ENCODE data around the gene CEP120. TPM values are rescaled to one million over a fixed set of nuclear protein-coding genes. Genes with fewer than 3 reads are reported as not detected.
"Not testable (repeated sequence)": the region's sequence is repeated elsewhere in the genome, so short reads cannot be mapped to it uniquely, and the experiment has no call there.

Gene CEP120
- total and polyA plus RNA-seq, 8 donors: 4.0 to 12.7 (median 9.4) TPM

- no peaks in the 10 kb centered on the region for H3K4me1 ChIP-seq
- intact Hi-C loops (cut with DNase I): no loop called here
- H3K27ac ChIP-seq: no peak overlapping the region
- ATAC-seq: no peak
- no peaks in the 10 kb centered on the region for H3K36me3 ChIP-seq
- FAIRE-seq: no peak
- DNase-seq: no peak
- no peak for TF ChIP-seq CTCF (IDR thresholded peaks at IDR 0.05)
- H3K9me3 ChIP-seq: no peaks in the 10 kb centered on the region
- no peak overlapping the region for H3K4me3 ChIP-seq
- 97% methylated on average over 1 of the region's 1 CpG for WGBS, 2 donors
- no peaks in the 10 kb centered on the region for H3K27me3 ChIP-seq
Measured at GRCh38 chr5:123351240-123351639, 72.0 kb downstream of the CEP120 start.

- no peak for TF ChIP-seq CTCF (IDR thresholded peaks at IDR 0.05)
- no peak for DNase-seq
- no peaks in the 10 kb centered on the region for H3K9me3 ChIP-seq
- no peak for FAIRE-seq
- 86 to 88% methylated on average over 1 of the region's 1 CpG for WGBS, 2 donors
- no peak overlapping the region for H3K27ac ChIP-seq
- H3K27me3 ChIP-seq: no peaks in the 10 kb centered on the region
- H3K36me3 ChIP-seq: no peaks in the 10 kb centered on the region
- intact Hi-C loops (cut with DNase I): no loop called here
- no peaks in the 10 kb centered on the region for H3K4me1 ChIP-seq
- ATAC-seq: no peak
- H3K4me3 ChIP-seq: no peak overlapping the region
Measured at GRCh38 chr5:123350742-123351141, 72.5 kb downstream of the CEP120 start.

- Histone ChIP-seq H3K36me3 (no peaks in the 10 kb centered on the region), H3K9me3 (no peaks in the 10 kb centered on the region), H3K4me3 (no peak overlapping the region), H3K27me3 (no peaks in the 10 kb centered on the region), H3K27ac (no peak overlapping the region), H3K4me1 (no peaks in the 10 kb centered on the region)
- peak; percentile 27 to 39 (median 33) for TF ChIP-seq CTCF (IDR thresholded peaks at IDR 0.05)
- WGBS, 2 donors: 36 to 51% methylated on average over 4 of the region's 4 CpGs
- ATAC-seq (peak in 3 of 4 donors; percentile 60 to 72 (median 61)), DNase-seq (peak in 1 of 6 donors; percentile 10), FAIRE-seq (peak; percentile 80)
- intact Hi-C loops (cut with DNase I): no loop called here
Measured at GRCh38 chr5:123344816-123345426, 78.3 kb downstream of the CEP120 start.

GRCh38 chr5:123340928-123341327, 82.3 kb downstream of the CEP120 start:
- Histone ChIP-seq H3K36me3 (no peaks in the 10 kb centered on the region), H3K4me3 (no peak overlapping the region), H3K27ac (no peak overlapping the region), H3K9me3 (no peaks in the 10 kb centered on the region), H3K27me3 (no peaks in the 10 kb centered on the region), H3K4me1 (no peaks in the 10 kb centered on the region)
- no peak for ATAC-seq
- DNase-seq: no peak
- FAIRE-seq: no peak
- intact Hi-C loops (cut with DNase I): no loop called here
- WGBS, 2 donors: 70 to 79% methylated on average over 2 of the region's 2 CpGs
- TF ChIP-seq CTCF (IDR thresholded peaks at IDR 0.05): no peak

GRCh38 chr5:123308377-123308776, 114.8 kb downstream of the CEP120 start:
- FAIRE-seq; H3K36me3 ChIP-seq; ATAC-seq; intact Hi-C loops (cut with DNase I); DNase-seq; H3K27me3 ChIP-seq; H3K27ac ChIP-seq; H3K4me1 ChIP-seq; H3K4me3 ChIP-seq; H3K9me3 ChIP-seq: not testable (repeated sequence)
- WGBS, 2 donors: 61 to 79% methylated on average over 9 of the region's 9 CpGs
